Keratinocyte (primary cell): Measurements from ENCODE around the gene SENP7. TPM values are rescaled to one million over a fixed set of nuclear protein-coding genes. Genes with fewer than 3 reads are reported as not detected.

Experiments
- DNase-seq: peaks from one replicate; pipeline ENCODE4 v3.0.0-alpha.2; 2011; ENCODE audit warnings: low read depth, missing footprints, low spot score
- FAIRE-seq: peaks from 2 replicates; lab custom pipeline; 2011; peaks lifted over from hg19 to GRCh38; lab: Jason Lieb, UNC
- H2AFZ ChIP-seq: 2 replicates; pipeline ENCODE4 v1.6.0; 2012; ENCODE audit warnings: low read length, control low read depth, inconsistent platforms; ENCODE audit not compliant: control insufficient read depth
- H3K27ac ChIP-seq: 2 replicates; pipeline ENCODE4 v1.5.1; 2011; ENCODE audit warnings: low read length; ENCODE audit not compliant: control insufficient read depth, insufficient read depth
- H3K27me3 ChIP-seq: 3 replicates; pipeline ENCODE4 v1.6.0; 2011; ENCODE audit warnings: low read length; ENCODE audit not compliant: control insufficient read depth, insufficient read depth; ENCODE audit errors: extremely low read depth
- H3K36me3 ChIP-seq, 2 experiments: 2 replicates in 1 of 2; 3 replicates in 1 of 2; pipeline ENCODE4 v1.5.1; 2011; ENCODE audit warnings: low read length in 2 of 2, mild to moderate bottlenecking in 1 of 2; ENCODE audit not compliant: control insufficient read depth in 2 of 2, insufficient read depth in 2 of 2; ENCODE audit errors: extremely low read depth in 1 of 2
- H3K4me1 ChIP-seq: 3 replicates; pipeline ENCODE4 v1.5.1; 2011; ENCODE audit warnings: low read length; ENCODE audit not compliant: control insufficient read depth, insufficient read depth; ENCODE audit errors: extremely low read depth
- H3K4me2 ChIP-seq: 3 replicates; pipeline ENCODE4 v1.6.0; 2011; ENCODE audit warnings: low read depth, low read length; ENCODE audit not compliant: control insufficient read depth, insufficient read depth; ENCODE audit errors: extremely low read depth
- H3K4me3 ChIP-seq, 3 experiments: fragments of 200-600 bp in 1 of 3; sonication (generic) in 1 of 3; 2 replicates in 2 of 3; 3 replicates in 1 of 3; pipeline ENCODE4 v1.5.1; 2011 to 2016; ENCODE audit warnings: low read length in 3 of 3, mild to moderate bottlenecking in 3 of 3, control low read depth in 2 of 3, inconsistent platforms in 1 of 3, low read depth in 1 of 3, mixed read lengths in 1 of 3, mixed run types in 1 of 3, moderate library complexity in 1 of 3; ENCODE audit not compliant: control insufficient read depth in 2 of 3, insufficient read depth in 2 of 3; ENCODE audit errors: extremely low read depth in 1 of 3
- H3K79me2 ChIP-seq: 2 replicates; pipeline ENCODE4 v1.6.0; 2012; ENCODE audit warnings: low read length; ENCODE audit not compliant: control insufficient read depth, insufficient read depth
- H3K9ac ChIP-seq: 3 replicates; pipeline ENCODE4 v1.6.0; 2011; ENCODE audit warnings: low read length; ENCODE audit not compliant: control insufficient read depth, insufficient read depth; ENCODE audit errors: extremely low read depth
- H3K9me1 ChIP-seq: 3 replicates; pipeline ENCODE4 v1.6.0; 2011; ENCODE audit warnings: low read length; ENCODE audit not compliant: control insufficient read depth, insufficient read depth; ENCODE audit errors: extremely low read depth
- H3K9me3 ChIP-seq: 2 replicates; pipeline ENCODE4 v1.5.1; 2012; ENCODE audit warnings: low read depth, low read length; ENCODE audit not compliant: control insufficient read depth
- H4K20me1 ChIP-seq: 3 replicates; pipeline ENCODE4 v1.6.0; 2011; ENCODE audit warnings: low read length; ENCODE audit not compliant: control insufficient read depth, insufficient read depth; ENCODE audit errors: extremely low read depth
- CTCF ChIP-seq, 3 experiments: IDR thresholded peaks in 1 of 3; conservative IDR thresholded peaks in 1 of 3; optimal IDR thresholded peaks in 1 of 3; 2 replicates in 2 of 3; 3 replicates in 1 of 3; pipeline versions ENCODE3 to v1.5.1; 2011; ENCODE audit warnings: low read length in 3 of 3, mild to moderate bottlenecking in 3 of 3, moderate library complexity in 2 of 3, control low read depth in 1 of 3, inconsistent platforms in 1 of 3; ENCODE audit not compliant: insufficient read depth in 2 of 3; ENCODE audit errors: extremely low read depth in 1 of 3
- EZH2 ChIP-seq: IDR thresholded peaks from one replicate; pipeline ENCODE4 v1.6.1; 2012; ENCODE audit warnings: inconsistent platforms, mild to moderate bottlenecking, low read length, moderate library complexity
- dilution Hi-C: fragments of 300-500 bp; cut with MboI; formaldehyde crosslinking; loops from one replicate; pipeline ENCODE4 v1.7.0; 2020; ENCODE audit warnings: low sequenced_read_pairs; ENCODE audit not compliant: extremely low pct_ligation_motif_present
- polyA plus RNA-seq, 5 experiments: library from polyadenylated mRNA; depleted of rRNA in 3 of 5; stranded (reverse) in 3 of 5; stranded (forward) in 1 of 5; unstranded in 1 of 5; fragments of >200 nt; gene quantifications; 1 replicate in 1 of 5; 2 replicates in 3 of 5; 3 replicates in 1 of 5; pipeline versions ENCODE4 v1.2.1 to v1.2.3, GENCODE V29; 2011 to 2012; ENCODE audit warnings: missing spikeins in 2 of 5, low read depth in 1 of 5, low replicate concordance in 1 of 5

SENP7 gene
- polyA plus RNA-seq, 1 donor (not counting 4 experiments of a cell fraction or from before 2014, with no cell fraction given): 7.4 TPM

DNA sequence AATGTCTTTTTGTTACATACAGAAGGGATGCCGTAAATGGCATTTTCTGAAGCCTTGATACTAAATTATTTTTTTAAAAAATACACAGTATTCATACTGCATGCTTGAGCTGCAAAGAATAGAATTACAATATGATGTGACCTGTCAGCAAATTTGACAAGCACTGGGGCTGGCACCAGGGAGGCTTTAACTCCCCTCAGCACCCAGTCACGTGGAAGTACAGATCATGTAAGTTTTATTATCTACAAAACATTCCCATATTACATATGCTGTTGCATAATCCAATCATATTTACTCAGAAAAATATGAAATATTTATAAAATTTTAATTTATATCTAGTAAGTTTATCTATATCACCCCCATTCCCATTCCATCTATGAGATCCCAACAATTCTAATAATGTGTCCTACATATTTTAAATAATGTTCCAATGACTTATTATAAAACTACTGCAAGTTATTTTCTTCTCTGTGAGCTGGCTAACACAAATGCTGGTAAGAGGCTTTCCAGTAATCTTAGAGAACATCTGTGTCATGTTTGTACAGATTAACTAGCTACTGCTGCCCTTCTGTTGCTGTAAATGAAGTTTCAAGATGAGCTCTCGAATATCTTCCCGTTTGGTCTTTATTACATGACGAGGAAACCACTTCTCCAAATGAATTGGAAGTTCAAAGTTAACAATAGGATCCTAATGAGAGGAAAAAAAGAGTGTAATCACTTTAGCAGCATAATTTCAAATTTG lies 187.4 kb downstream of the SENP7 start:
- Histone ChIP-seq H2AFZ (no peak overlapping the region), H3K4me3 (no peak overlapping the region), H3K9me3 (no peaks in the 10 kb centered on the region), H3K27ac (no peak overlapping the region), H3K79me2 (no peaks in the 10 kb centered on the region), H4K20me1 (no peaks in the 10 kb centered on the region), H3K9ac (no peak overlapping the region), H3K36me3 (no peaks in the 10 kb centered on the region), H3K4me2 (no peak overlapping the region), H3K27me3 (no peaks in the 10 kb centered on the region), H3K4me1 (no peaks in the 10 kb centered on the region), H3K9me1 (no peaks in the 10 kb centered on the region)
- no peak for FAIRE-seq
- no peak for TF ChIP-seq EZH2
- TF ChIP-seq CTCF (optimal IDR thresholded peaks at IDR 0.05 in 1 of 3, IDR thresholded peaks at IDR 0.05 in 1 of 3, conservative IDR thresholded peaks at IDR 0.05 in 1 of 3; ENCODE audit: extremely low read depth in 1 of 3, insufficient read depth in 2 of 3, low read length in 3 of 3): no peak
- no peak for DNase-seq
- dilution Hi-C loops: no loop called here

DNA sequence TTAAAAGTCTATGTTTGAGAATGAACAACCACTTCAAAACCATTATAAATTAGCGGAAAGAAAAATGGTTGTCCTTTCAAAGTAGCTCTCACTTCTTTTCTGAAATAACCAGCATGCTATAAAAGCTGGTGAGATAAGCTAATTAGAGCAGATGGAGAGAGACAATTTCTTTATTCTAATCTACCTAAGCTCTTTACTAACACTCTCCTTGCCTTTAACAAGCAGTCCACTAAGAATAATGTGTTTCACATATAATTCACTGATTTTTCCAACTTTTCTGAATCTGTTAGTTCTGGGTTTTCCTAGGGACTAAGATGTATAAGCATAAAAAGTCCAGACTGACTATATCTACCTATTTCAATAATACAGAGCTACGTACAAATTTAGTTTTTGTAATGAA lies 192.5 kb downstream of the SENP7 start, which contains the start of gene IMPG2:
Gene IMPG2, minus strand, starts transcription at position 101 of the 400 bp plus-strand sequence. CDS start 203 bp downstream, outside the sequence.
- no peak within 1 kb of the TSS for H3K4me3 ChIP-seq
- H3K4me1 ChIP-seq: no peaks in the 10 kb centered on the region
- H3K9ac ChIP-seq: no peak within 1 kb of the TSS
- H3K9me3 ChIP-seq: no peaks in the 10 kb centered on the region
- no peak for DNase-seq
- no peaks in the 10 kb centered on the region for H3K79me2 ChIP-seq
- no peak within 1 kb of the TSS for H3K27ac ChIP-seq
- TF ChIP-seq EZH2 (no peak), CTCF (optimal IDR thresholded peaks at IDR 0.05 in 1 of 3, IDR thresholded peaks at IDR 0.05 in 1 of 3, conservative IDR thresholded peaks at IDR 0.05 in 1 of 3; ENCODE audit: extremely low read depth in 1 of 3, insufficient read depth in 2 of 3, low read length in 3 of 3) (no peak)
- H3K36me3 ChIP-seq: no peaks in the 10 kb centered on the region
- H2AFZ ChIP-seq: no peak within 1 kb of the TSS
- H4K20me1 ChIP-seq: no peaks in the 10 kb centered on the region
- FAIRE-seq: no peak
- H3K4me2 ChIP-seq: no peak within 1 kb of the TSS
- no peaks in the 10 kb centered on the region for H3K27me3 ChIP-seq
- H3K9me1 ChIP-seq: no peaks in the 10 kb centered on the region
- dilution Hi-C loops: no loop called here
